ENCODE results near the gene MED27. TPM values are rescaled to one million over a fixed set of nuclear protein-coding genes. Genes with fewer than 3 reads are reported as not detected.

The MED27 gene
- total RNA-seq, 1 donor = 25.7 TPM

DNA sequence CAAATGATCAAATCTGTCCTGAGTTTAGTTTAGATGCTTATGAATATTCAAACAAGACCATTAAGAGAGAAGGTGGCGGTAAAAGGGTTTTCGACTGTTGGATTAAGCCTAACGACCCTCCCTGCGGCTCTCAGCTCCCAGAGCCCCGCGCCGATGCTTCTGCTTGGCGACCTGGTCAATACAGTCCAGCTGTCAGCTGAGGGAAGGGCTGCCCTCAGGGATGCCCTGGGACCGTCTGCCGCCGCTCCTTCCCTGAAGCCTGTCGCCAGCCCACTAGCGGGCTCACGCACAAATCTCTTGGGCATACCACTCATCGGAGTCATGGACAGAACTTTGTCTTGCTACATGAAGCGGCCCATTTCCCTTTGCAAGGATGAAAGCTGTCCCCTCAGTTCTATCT is 203.2 kb downstream of the MED27 start:
- no peak overlapping the region for H2AFZ ChIP-seq (ENCODE audit: low read length)
- H3K4me2 ChIP-seq (ENCODE audit: insufficient read depth, low read length) = no peak overlapping the region
- no peaks in the 10 kb centered on the region for H3K36me3 ChIP-seq (ENCODE audit: insufficient read depth, low read length)
- H3K79me2 ChIP-seq (ENCODE audit: insufficient read depth, low read length) = no peaks in the 10 kb centered on the region
- no peak overlapping the region for H3K27ac ChIP-seq (ENCODE audit: low read depth, low read length)
- peaks cover 45% of the 10 kb centered on the region for H4K20me1 ChIP-seq (ENCODE audit: insufficient read depth, low read length)
- no peak for DNase-seq (ENCODE audit: insufficient read length, low spot score, missing footprints)
- H3K4me1 ChIP-seq (ENCODE audit: insufficient read depth, low read length) = peaks cover 7% of the 10 kb centered on the region
- no peaks in the 10 kb centered on the region for H3K27me3 ChIP-seq (ENCODE audit: insufficient read depth, low read length)
- TF ChIP-seq, protein P1, sequence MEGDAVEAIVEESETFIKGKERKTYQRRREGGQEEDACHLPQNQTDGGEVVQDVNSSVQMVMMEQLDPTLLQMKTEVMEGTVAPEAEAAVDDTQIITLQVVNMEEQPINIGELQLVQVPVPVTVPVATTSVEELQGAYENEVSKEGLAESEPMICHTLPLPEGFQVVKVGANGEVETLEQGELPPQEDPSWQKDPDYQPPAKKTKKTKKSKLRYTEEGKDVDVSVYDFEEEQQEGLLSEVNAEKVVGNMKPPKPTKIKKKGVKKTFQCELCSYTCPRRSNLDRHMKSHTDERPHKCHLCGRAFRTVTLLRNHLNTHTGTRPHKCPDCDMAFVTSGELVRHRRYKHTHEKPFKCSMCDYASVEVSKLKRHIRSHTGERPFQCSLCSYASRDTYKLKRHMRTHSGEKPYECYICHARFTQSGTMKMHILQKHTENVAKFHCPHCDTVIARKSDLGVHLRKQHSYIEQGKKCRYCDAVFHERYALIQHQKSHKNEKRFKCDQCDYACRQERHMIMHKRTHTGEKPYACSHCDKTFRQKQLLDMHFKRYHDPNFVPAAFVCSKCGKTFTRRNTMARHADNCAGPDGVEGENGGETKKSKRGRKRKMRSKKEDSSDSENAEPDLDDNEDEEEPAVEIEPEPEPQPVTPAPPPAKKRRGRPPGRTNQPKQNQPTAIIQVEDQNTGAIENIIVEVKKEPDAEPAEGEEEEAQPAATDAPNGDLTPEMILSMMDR (IDR thresholded peaks at IDR 0.05; ENCODE audit: extremely low read depth, low read depth, low read length) = no peak
- H3K4me3 ChIP-seq (ENCODE audit: insufficient read depth, low read length) = no peak overlapping the region
- H3K9me3 ChIP-seq (ENCODE audit: low read depth, low read length) = no peaks in the 10 kb centered on the region

DNA sequence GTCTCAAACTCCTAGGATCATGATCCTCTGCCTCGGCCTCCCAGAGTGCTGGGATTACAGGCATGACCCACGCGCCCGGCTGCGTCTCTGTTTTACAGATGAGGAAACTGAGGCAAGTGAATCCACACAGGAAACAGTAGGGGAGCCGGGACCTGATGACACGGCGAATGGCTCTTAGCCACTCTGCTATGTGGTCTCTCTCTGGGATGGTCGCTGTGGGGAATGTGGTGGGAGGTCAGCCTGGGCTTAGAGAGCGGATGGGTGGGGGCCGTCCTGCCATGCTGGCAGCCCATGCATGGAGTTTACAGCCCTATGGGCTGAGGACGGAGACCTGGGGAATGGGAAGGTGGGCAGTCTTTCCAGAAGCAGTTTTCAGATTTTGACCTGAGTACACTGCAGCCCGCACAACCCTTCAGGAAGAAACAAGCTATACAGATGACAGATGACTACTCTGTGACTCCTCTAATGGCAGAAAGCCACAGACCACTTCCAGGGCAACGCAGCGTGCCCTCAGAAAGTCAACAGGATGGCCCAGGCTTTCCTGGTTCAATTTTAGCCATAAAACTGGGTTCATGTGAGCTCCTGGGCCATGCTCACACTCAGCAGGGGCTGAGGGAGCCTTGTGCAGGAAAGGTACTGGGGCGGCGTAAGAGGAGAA is 203.7 kb downstream of the MED27 start:
- Histone ChIP-seq H2AFZ (ENCODE audit: low read length) (no peak overlapping the region), H3K36me3 (ENCODE audit: insufficient read depth, low read length) (no peaks in the 10 kb centered on the region), H3K4me2 (ENCODE audit: insufficient read depth, low read length) (no peak overlapping the region), H3K9me3 (ENCODE audit: low read depth, low read length) (no peaks in the 10 kb centered on the region), H3K4me3 (ENCODE audit: insufficient read depth, low read length) (no peak overlapping the region), H3K4me1 (ENCODE audit: insufficient read depth, low read length) (peaks cover 7% of the 10 kb centered on the region), H3K27me3 (ENCODE audit: insufficient read depth, low read length) (no peaks in the 10 kb centered on the region), H3K27ac (ENCODE audit: low read depth, low read length) (no peak overlapping the region), H3K79me2 (ENCODE audit: insufficient read depth, low read length) (no peaks in the 10 kb centered on the region), H4K20me1 (ENCODE audit: insufficient read depth, low read length) (peaks cover 45% of the 10 kb centered on the region)
- peak; percentile 96 for DNase-seq (ENCODE audit: insufficient read length, low spot score, missing footprints)
- TF ChIP-seq, protein P1 (IDR thresholded peaks at IDR 0.05; ENCODE audit: extremely low read depth, low read depth, low read length) = no peak

DNA sequence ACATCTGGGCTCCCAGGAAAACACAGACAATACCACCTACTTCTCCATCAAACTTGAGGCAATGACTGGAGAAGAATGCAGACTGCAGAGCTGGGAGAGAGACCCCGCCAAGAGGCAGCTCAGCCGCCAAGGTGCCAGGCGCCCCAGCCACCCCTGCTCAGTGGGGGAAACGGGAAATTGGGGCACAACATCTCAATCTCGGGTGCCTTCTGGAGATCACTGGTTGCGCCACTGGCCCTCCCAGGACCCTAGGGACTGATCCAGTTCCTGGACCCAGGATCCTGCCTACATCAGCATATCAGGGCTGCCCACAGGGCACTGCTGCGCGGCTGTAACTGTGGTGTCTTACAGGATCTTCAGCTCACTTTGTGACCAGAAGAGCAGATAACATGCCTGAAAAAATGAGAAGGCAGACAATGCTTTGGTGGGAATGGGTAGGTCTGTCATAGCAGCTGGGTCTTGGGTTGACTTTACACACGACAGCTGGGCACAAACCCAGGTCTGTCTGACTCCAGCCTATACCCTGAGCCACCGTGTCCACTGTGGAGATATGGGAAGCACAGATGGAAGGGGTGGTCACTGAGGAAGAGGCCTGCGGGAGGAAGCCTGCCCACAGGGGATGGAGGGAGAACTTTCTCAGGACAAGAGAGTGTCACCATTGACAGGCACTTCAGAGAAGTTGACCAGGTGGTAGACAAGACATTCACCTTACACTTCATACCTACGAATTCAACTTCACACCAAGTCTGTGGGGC is 204.6 kb downstream of the MED27 start:
- no peak overlapping the region for H2AFZ ChIP-seq (ENCODE audit: low read length)
- peak; percentile 80 for DNase-seq (ENCODE audit: insufficient read length, low spot score, missing footprints)
- H3K9me3 ChIP-seq (ENCODE audit: low read depth, low read length) = no peaks in the 10 kb centered on the region
- H3K4me1 ChIP-seq (ENCODE audit: insufficient read depth, low read length) = peaks cover 7% of the 10 kb centered on the region
- H3K27me3 ChIP-seq (ENCODE audit: insufficient read depth, low read length) = no peaks in the 10 kb centered on the region
- H3K36me3 ChIP-seq (ENCODE audit: insufficient read depth, low read length) = no peaks in the 10 kb centered on the region
- TF ChIP-seq, protein P1 (IDR thresholded peaks at IDR 0.05; ENCODE audit: extremely low read depth, low read depth, low read length) = no peak
- no peak overlapping the region for H3K4me3 ChIP-seq (ENCODE audit: insufficient read depth, low read length)
- H3K27ac ChIP-seq (ENCODE audit: low read depth, low read length) = no peak overlapping the region
- no peak overlapping the region for H3K4me2 ChIP-seq (ENCODE audit: insufficient read depth, low read length)
- peaks cover 45% of the 10 kb centered on the region for H4K20me1 ChIP-seq (ENCODE audit: insufficient read depth, low read length)
- H3K79me2 ChIP-seq (ENCODE audit: insufficient read depth, low read length) = no peaks in the 10 kb centered on the region

DNA sequence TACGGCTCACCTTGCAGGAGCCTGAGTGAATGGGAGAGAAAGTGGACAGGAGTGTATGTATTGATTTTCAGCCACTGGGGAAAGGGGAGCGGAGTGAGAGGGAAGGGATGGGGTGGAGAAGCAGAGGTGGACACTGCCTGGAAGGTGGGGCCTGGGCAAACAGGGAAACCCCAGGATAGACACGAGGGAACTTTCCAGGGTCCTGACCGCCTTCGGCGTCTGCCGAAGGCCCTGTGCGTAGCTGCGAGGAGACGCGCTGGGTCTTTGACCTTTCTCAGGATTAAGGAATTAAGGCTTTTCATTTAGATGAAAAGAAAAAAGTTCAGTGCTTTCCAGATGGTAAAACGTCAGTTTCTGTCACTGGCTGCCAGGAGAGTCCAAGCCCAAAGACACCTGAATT is 205.2 kb downstream of the MED27 start:
- no peak for DNase-seq (ENCODE audit: insufficient read length, low spot score, missing footprints)
- H4K20me1 ChIP-seq (ENCODE audit: insufficient read depth, low read length) = peaks cover 48% of the 10 kb centered on the region
- no peaks in the 10 kb centered on the region for H3K36me3 ChIP-seq (ENCODE audit: insufficient read depth, low read length)
- peaks cover 7% of the 10 kb centered on the region for H3K4me1 ChIP-seq (ENCODE audit: insufficient read depth, low read length)
- no peak overlapping the region for H3K4me2 ChIP-seq (ENCODE audit: insufficient read depth, low read length)
- no peak overlapping the region for H3K4me3 ChIP-seq (ENCODE audit: insufficient read depth, low read length)
- H2AFZ ChIP-seq (ENCODE audit: low read length) = no peak overlapping the region
- no peak overlapping the region for H3K27ac ChIP-seq (ENCODE audit: low read depth, low read length)
- no peaks in the 10 kb centered on the region for H3K9me3 ChIP-seq (ENCODE audit: low read depth, low read length)
- H3K27me3 ChIP-seq (ENCODE audit: insufficient read depth, low read length) = no peaks in the 10 kb centered on the region
- H3K79me2 ChIP-seq (ENCODE audit: insufficient read depth, low read length) = no peaks in the 10 kb centered on the region
- TF ChIP-seq, protein P1 (IDR thresholded peaks at IDR 0.05; ENCODE audit: extremely low read depth, low read depth, low read length) = no peak
